PC-9 (cell line): Measurements from ENCODE around the gene METTL15. TPM values are rescaled to one million over a fixed set of nuclear protein-coding genes. Genes with fewer than 3 reads are reported as not detected.

Experiments used
- total RNA-seq: library from RNA; stranded (reverse); gene quantifications from 2 replicates; pipeline ENCODE4 v1.2.3, GENCODE V29; 2021

METTL15 gene
- total RNA-seq, 1 experiment from 2014 or later = 19.9 TPM

Other genes starting within 250 kb of the METTL15 start
- gene KIF18A, start 232 bp upstream of the METTL15 start, total RNA-seq = 22.9 and 31.1 TPM in 2 replicates